Stimulated activated CD4-positive, alpha-beta T cell treated with anti-CD3 and anti-CD28 coated beads, Interleukin-12 subunit alpha, Interleukin-12 subunit beta, amount 100 ng/mL, for 48 hours (primary cell): ENCODE results near the gene CERS1.

Source experiments
- DNase-seq, 3 donors: peaks; one replicate each; pipeline ENCODE4 v3.0.0-alpha.2; 2020; ENCODE audit warnings: low read depth in 2 of 3, low spot score in 1 of 3

Gene CERS1

GRCh38 chr19:18899624-18900560 lies 3.9 kb upstream of the CERS1 start:
- no peak for DNase-seq

- DNase-seq = no peak
Measured at GRCh38 chr19:18898607-18899408, 2.9 kb upstream of the CERS1 start.

GRCh38 chr19:18898081-18898606 lies 2.2 kb upstream of the CERS1 start:
- DNase-seq = no peak

GRCh38 chr19:18897094-18898029 lies 1.4 kb upstream of the CERS1 start:
- DNase-seq = no peak

GRCh38 chr19:18896421-18896841 lies 473 bp upstream of the CERS1 start:
- no peak for DNase-seq

GRCh38 chr19:18895038-18895823 lies 727 bp downstream of the CERS1 start:
- DNase-seq = no peak

GRCh38 chr19:18894254-18895037 lies 1.5 kb downstream of the CERS1 start:
- no peak for DNase-seq

GRCh38 chr19:18893587-18894253 lies 2.2 kb downstream of the CERS1 start:
- DNase-seq = no peak

GRCh38 chr19:18889949-18890745 lies 5.8 kb downstream of the CERS1 start:
- DNase-seq = no peak

GRCh38 chr19:18886972-18887371 lies 9.0 kb downstream of the CERS1 start:
- DNase-seq = no peak

GRCh38 chr19:18883526-18884304 lies 12.2 kb downstream of the CERS1 start:
- DNase-seq = no peak

- no peak for DNase-seq
Measured at GRCh38 chr19:18881491-18881890, 14.5 kb downstream of the CERS1 start.

- peak in 2 of 3 donors; percentile 21 to 22 for DNase-seq
Measured at GRCh38 chr19:18879579-18880373, 16.2 kb downstream of the CERS1 start.

- no peak for DNase-seq
Measured at GRCh38 chr19:18878858-18879578, 16.9 kb downstream of the CERS1 start.

- no peak for DNase-seq
Measured at GRCh38 chr19:18878058-18878797, 17.7 kb downstream of the CERS1 start.
